ENCODE measurements around the gene SPDYE3.
"Not testable (repeated sequence)": the region's sequence is repeated elsewhere in the genome, so short reads cannot be mapped to it uniquely, and the experiment has no call there.

The SPDYE3 gene

DNA sequence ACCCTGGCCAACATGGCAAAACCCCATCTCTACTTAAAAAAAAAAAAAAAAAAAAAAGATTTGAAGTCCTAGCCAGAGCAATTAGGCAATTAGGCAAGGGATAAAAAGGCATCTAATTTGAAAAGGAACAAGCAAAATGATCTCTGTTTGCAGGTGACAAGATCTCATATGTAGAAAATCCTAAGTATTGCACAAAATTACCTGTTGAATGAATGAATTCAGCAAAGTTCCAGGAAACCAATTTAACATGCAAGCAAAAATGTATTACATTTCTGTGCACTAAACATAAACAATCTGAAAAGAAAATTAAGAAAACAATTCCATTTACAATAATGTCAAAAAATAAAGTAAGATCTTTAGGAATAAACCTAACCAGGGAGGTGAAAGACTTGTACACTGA lies 55.6 kb downstream of the SPDYE3 start:
- no peak for TF ChIP-seq CTCF (IDR thresholded peaks at IDR 0.05; ENCODE audit: low read depth, low read length, missing control alignments)
- in situ Hi-C loops (cut with HindIII; ENCODE audit: low sequenced_read_pairs), result no loop called here
- no peak overlapping the region for H3K4me3 ChIP-seq (ENCODE audit: low read depth, low read length)
- no peak for DNase-seq (ENCODE audit: low read depth)

DNA sequence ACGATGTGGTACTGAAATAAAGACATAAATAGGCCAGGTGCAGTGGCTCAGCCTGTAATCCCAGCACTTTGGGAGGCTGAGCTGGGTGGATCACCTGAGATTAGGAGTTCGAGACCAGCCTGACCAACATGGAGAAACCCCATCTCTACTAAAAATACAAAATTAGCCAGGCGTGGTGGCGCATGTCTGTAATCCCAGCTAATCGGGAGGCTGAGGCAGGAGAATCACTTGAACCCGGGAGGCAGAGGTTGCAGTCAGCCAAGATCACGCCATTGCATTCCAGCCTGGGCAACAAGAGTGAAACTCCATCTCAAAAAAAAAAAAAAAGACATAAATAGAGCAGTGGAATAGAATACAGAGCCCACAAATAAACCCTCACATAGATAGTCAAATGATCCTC lies 56.3 kb downstream of the SPDYE3 start:
- DNase-seq (ENCODE audit: low read depth); H3K4me3 ChIP-seq (ENCODE audit: low read depth, low read length); in situ Hi-C loops (cut with HindIII; ENCODE audit: low sequenced_read_pairs): not testable (repeated sequence)

- H3K4me3 ChIP-seq (ENCODE audit: low read depth, low read length), result no peak overlapping the region
- TF ChIP-seq CTCF (IDR thresholded peaks at IDR 0.05; ENCODE audit: low read depth, low read length, missing control alignments), result no peak
- in situ Hi-C loops (cut with HindIII; ENCODE audit: low sequenced_read_pairs), result no loop called here
- DNase-seq (ENCODE audit: low read depth), result no peak
These were observed 57.0 kb downstream of the SPDYE3 start for GRCh38 chr7:100364480-100364879.

DNA sequence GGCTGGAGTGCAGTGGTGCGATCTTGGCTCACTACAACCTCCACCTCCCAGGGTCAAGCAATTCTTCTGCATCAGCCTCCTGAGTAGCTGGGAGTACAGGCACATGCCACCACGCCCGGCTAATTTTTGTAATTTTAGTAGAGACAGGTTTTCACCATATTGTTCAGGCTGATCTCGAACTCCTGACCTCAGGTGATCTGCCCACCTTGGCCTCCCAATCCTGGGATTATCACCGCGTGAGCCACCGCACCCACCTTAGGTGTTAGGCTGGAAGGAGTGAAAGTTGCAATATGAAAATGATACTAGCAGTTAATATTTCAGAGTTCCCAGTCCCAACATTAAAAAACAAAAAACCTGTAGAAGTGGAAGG lies 58.5 kb downstream of the SPDYE3 start:
- DNase-seq (ENCODE audit: low read depth); H3K4me3 ChIP-seq (ENCODE audit: low read depth, low read length); in situ Hi-C loops (cut with HindIII; ENCODE audit: low sequenced_read_pairs): not testable (repeated sequence)

GRCh38 chr7:100366411-100367250 lies 59.1 kb downstream of the SPDYE3 start:
- in situ Hi-C loops (cut with HindIII; ENCODE audit: low sequenced_read_pairs), result no loop called here
- no peak for TF ChIP-seq CTCF (IDR thresholded peaks at IDR 0.05; ENCODE audit: low read depth, low read length, missing control alignments)
- DNase-seq (ENCODE audit: low read depth), result no peak
- no peak overlapping the region for H3K4me3 ChIP-seq (ENCODE audit: low read depth, low read length)

DNA sequence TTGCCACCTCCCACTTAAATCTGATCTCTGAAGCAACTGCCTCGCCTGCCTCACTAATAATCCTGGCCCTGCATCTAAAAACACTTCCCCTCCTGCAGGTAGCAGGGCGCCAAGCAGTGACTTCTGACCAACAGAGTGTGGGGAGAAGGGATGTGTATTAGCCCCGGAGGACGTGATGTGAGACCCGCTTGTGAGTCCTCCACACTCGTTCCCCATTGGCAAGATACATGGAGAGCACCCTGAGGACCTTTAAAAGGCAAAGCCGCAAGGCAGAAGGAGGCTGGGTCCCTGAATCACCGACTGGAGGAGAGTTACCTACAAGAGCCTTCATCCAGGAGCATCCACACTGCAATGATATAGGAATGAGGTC lies 59.7 kb downstream of the SPDYE3 start:
- TF ChIP-seq CTCF (IDR thresholded peaks at IDR 0.05; ENCODE audit: low read depth, low read length, missing control alignments), result no peak
- H3K4me3 ChIP-seq (ENCODE audit: low read depth, low read length), result no peak overlapping the region
- DNase-seq (ENCODE audit: low read depth), result no peak
- in situ Hi-C loops (cut with HindIII; ENCODE audit: low sequenced_read_pairs), result no loop called here

- TF ChIP-seq CTCF (IDR thresholded peaks at IDR 0.05; ENCODE audit: low read depth, low read length, missing control alignments), result no peak
- no peak for DNase-seq (ENCODE audit: low read depth)
- in situ Hi-C loops (cut with HindIII; ENCODE audit: low sequenced_read_pairs), result no loop called here
- no peak overlapping the region for H3K4me3 ChIP-seq (ENCODE audit: low read depth, low read length)
These were observed 60.4 kb downstream of the SPDYE3 start for GRCh38 chr7:100367676-100368613.

Measured in astrocyte of the cerebellum (primary cell).